ENCODE measurements around the gene ZBTB45. TPM values are rescaled to one million over a fixed set of nuclear protein-coding genes. Genes with fewer than 3 reads are reported as not detected.

ZBTB45 gene
- total and polyA plus RNA-seq, 9 of the 15 experiments (the other 6 are each of a cell fraction or from before 2014, with no cell fraction given), result 0.08 to 16.1 (median 1.8) TPM

DNA sequence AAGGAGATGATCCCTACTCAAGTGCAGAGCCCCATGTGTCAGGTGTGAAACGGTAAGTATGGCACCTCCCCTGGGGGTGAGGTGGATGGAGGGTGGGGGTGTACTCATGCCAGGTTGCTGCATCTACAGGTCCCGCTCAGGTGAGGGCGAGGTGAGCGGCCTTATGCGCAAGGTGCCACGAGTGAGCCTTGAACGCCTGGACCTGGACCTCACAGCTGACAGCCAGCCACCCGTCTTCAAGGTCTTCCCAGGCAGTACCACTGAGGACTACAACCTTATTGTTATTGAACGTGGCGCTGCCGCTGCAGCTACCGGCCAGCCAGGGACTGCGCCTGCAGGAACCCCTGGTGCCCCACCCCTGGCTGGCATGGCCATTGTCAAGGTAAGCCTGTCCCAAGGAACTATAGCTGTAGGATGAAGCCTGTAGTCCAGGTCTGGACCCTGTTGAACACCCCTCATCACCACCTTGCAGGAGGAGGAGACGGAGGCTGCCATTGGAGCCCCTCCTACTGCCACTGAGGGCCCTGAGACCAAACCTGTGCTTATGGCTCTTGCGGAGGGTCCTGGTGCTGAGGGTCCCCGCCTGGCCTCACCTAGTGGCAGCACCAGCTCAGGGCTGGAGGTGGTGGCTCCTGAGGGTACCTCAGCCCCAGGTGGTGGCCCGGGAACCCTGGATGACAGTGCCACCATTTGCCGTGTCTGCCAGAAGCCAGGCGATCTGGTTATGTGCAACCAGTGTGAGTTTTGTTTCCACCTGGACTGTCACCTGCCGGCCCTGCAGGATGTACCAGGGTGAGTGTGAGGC lies 29.5 kb upstream of the ZBTB45 start (continued):
- peak; percentile 61 for TF ChIP-seq RBFOX2 (IDR thresholded peaks at IDR 0.05; ENCODE audit: low read depth, low read length)
- TF ChIP-seq, protein P1, sequence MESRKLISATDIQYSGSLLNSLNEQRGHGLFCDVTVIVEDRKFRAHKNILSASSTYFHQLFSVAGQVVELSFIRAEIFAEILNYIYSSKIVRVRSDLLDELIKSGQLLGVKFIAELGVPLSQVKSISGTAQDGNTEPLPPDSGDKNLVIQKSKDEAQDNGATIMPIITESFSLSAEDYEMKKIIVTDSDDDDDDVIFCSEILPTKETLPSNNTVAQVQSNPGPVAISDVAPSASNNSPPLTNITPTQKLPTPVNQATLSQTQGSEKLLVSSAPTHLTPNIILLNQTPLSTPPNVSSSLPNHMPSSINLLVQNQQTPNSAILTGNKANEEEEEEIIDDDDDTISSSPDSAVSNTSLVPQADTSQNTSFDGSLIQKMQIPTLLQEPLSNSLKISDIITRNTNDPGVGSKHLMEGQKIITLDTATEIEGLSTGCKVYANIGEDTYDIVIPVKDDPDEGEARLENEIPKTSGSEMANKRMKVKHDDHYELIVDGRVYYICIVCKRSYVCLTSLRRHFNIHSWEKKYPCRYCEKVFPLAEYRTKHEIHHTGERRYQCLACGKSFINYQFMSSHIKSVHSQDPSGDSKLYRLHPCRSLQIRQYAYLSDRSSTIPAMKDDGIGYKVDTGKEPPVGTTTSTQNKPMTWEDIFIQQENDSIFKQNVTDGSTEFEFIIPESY (CRISPR knock-in tag; IDR thresholded peaks at IDR 0.05), result no peak
- TF ChIP-seq THRAP3 (IDR thresholded peaks at IDR 0.05; ENCODE audit: borderline replicate concordance), result no peak

DNA sequence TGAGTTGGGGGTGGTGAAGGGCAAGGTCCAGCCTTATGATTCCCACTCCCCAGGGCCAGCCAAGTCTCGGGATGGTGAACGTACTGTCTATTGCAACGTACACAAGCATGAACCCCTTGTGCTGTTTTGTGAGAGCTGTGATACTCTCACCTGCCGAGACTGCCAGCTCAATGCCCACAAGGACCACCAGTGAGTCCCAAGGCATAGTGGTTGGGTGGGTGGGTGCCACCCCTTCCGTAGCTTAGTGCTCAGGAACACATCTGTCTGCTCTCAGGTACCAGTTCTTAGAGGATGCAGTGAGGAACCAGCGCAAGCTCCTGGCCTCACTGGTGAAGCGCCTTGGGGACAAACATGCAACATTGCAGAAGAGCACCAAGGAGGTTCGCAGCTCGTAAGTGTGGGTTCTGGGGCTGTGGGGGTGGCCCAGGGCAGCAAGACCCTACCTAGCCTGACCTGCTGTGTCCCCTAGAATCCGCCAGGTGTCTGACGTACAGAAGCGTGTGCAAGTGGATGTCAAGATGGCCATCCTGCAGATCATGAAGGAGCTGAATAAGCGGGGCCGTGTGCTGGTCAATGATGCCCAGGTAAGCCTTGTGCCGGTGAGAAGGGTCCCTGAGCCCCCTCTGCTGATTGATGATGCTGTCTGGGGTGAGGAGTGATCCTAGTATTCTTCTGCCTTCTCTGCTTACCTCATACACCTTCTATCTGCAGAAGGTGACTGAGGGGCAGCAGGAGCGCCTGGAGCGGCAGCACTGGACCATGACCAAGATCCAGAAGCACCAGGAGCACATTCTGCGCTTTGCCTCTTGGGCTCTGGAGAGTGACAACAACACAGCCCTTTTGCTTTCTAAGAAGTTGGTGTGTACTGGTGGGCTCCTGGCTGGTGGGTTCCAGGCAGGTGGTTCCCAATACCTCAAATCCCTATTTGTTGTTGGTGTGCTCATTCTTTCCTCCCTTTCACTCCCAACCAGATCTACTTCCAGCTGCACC lies 28.0 kb upstream of the ZBTB45 start:
- BruUV-seq (replicated peaks), result no TSS peak
- in situ Hi-C loops (cut with MboI), result no loop called here
- H2AFZ ChIP-seq (ENCODE audit: low read depth, low read length), result no peak overlapping the region
- H4K20me1 ChIP-seq (replicated peaks; ENCODE audit: control insufficient read depth, insufficient read depth, low read length), result peaks cover 44% of the 10 kb centered on the region
- H3K4me2 ChIP-seq (ENCODE audit: insufficient read depth, low read length), result no peak overlapping the region
- peaks cover 49% of the 10 kb centered on the region for H3K79me2 ChIP-seq (ENCODE audit: control insufficient read depth, insufficient read depth, low read length)
- peak overlapping the region in 1 of 2 experiments; percentile 56; a peak in 2 of 4 replicates for H3K9ac ChIP-seq (ENCODE audit: insufficient read depth in 1 of 2, low read depth in 2 of 2, low read length in 2 of 2)
- H3K27me3 ChIP-seq (ENCODE audit: control insufficient read depth in 2 of 2, insufficient read depth in 2 of 2, low read length in 2 of 2), result no peaks in the 10 kb centered on the region
- ATAC-seq (no peak), DNase-seq (ENCODE audit: extremely low read depth in 1 of 4, low spot score in 3 of 4) (no peak), FAIRE-seq (no peak)
- CTCF ChIA-PET (ENCODE audit: low intra/inter-chr PET ratio), result no interaction called here
- no peak overlapping the region for H3K4me3 ChIP-seq
- intact Hi-C loops (cut with micrococcal nuclease), result no loop called here
- POLR2A ChIA-PET, result interaction anchor here (0.9 to 2.0 kb wide), 3 partner anchors 9 to 28 kb away, joined by 4 to 9 read pairs (median 4); partner anchors contain the start of gene UBE2M
- H3K9me3 ChIP-seq (replicated peaks; ENCODE audit: control insufficient read depth, insufficient read depth, low read depth, low read length), result no peaks in the 10 kb centered on the region
- H3K27ac ChIP-seq (ENCODE audit: extremely low read depth, low read depth, low read length), result no peak overlapping the region
- peaks cover 13 to 42% of the 10 kb centered on the region in 2 experiments; a peak in 4 of 5 replicates for H3K4me1 ChIP-seq (replicated peaks in 1 of 2; ENCODE audit: control insufficient read depth in 2 of 2, insufficient read depth in 2 of 2, low read length in 2 of 2)
- peaks cover 8% of the 10 kb centered on the region for H3K9me1 ChIP-seq (ENCODE audit: control insufficient read depth, insufficient read depth, low read length)
- WGBS (ENCODE audit: insufficient coverage, low coverage, missing lambda C conversion rate), result 95% methylated on average over 18 of the region's 18 CpGs
- peaks cover 78% of the 10 kb centered on the region for H3K36me3 ChIP-seq (ENCODE audit: control insufficient read depth, insufficient read depth, low read length)
- TF ChIP-seq L3MBTL2 (IDR thresholded peaks at IDR 0.05), result no peak
- TF ChIP-seq NCOA2 (IDR thresholded peaks at IDR 0.05; ENCODE audit: partially characterized antibody in 2 of 2), result no peak
- TF ChIP-seq ZNF77 (CRISPR knock-in tag; IDR thresholded peaks at IDR 0.05), result no peak
- TF ChIP-seq ELF1 (tag; IDR thresholded peaks at IDR 0.05), result no peak
- peak in 1 of 3 experiments; percentile 2 for TF ChIP-seq YY1 (IDR thresholded peaks at IDR 0.05; ENCODE audit: borderline replicate concordance in 1 of 3, control insufficient read depth in 1 of 3, extremely low read depth in 1 of 3, insufficient read depth in 3 of 3, insufficient read length in 1 of 3, insufficient replicate concordance in 2 of 3, low read depth in 1 of 3, low read length in 2 of 3)
- no peak for TF ChIP-seq U2AF2 (optimal IDR thresholded peaks at IDR 0.05; ENCODE audit: low read depth, low read length)
- no peak for TF ChIP-seq KAT2B (IDR thresholded peaks at IDR 0.05; ENCODE audit: low read depth, low read length)
- TF ChIP-seq, protein P2, sequence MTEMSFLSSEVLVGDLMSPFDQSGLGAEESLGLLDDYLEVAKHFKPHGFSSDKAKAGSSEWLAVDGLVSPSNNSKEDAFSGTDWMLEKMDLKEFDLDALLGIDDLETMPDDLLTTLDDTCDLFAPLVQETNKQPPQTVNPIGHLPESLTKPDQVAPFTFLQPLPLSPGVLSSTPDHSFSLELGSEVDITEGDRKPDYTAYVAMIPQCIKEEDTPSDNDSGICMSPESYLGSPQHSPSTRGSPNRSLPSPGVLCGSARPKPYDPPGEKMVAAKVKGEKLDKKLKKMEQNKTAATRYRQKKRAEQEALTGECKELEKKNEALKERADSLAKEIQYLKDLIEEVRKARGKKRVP (CRISPR knock-in tag; IDR thresholded peaks at IDR 0.05), result no peak
- no peak for TF ChIP-seq ZNF668 (CRISPR knock-in tag; IDR thresholded peaks at IDR 0.05)
- no peak for TF ChIP-seq BMI1 (IDR thresholded peaks at IDR 0.05; ENCODE audit: low read length)
- TF ChIP-seq TEAD4 (IDR thresholded peaks at IDR 0.05; ENCODE audit: low read length), result no peak
- TF ChIP-seq TEAD4 (CRISPR knock-in tag; IDR thresholded peaks at IDR 0.05; ENCODE audit: borderline replicate concordance), result no peak

Data from K562 (cell line).